ENCODE results near the gene TAF1.

GRCh38 chrX:71400710-71401109 is 34.6 kb downstream of the TAF1 start:
- TF ChIP-seq CTCF (IDR thresholded peaks at IDR 0.05; ENCODE audit: insufficient read depth, low read length, poor library complexity, severe bottlenecking) (no peak), EZH2phosphoT487 (conservative IDR thresholded peaks at IDR 0.05; ENCODE audit: low read length) (no peak)
